HFFc6 (cell line): ENCODE measurements around the gene SF3B1. TPM values are rescaled to one million over a fixed set of nuclear protein-coding genes. Genes with fewer than 3 reads are reported as not detected.

Experiments used
- DNase-seq: peaks from one replicate; pipeline ENCODE4 v3.0.0-alpha.2; 2018
- H3K27ac Mint-ChIP-seq: 2 replicates; pipeline ENCODE4 v1.8.0; 2020; ENCODE audit warnings: mild to moderate bottlenecking, mixed read lengths
- H3K27me3 Mint-ChIP-seq: 2 replicates; pipeline ENCODE4 v1.8.0; 2021; ENCODE audit warnings: mild to moderate bottlenecking, moderate library complexity, mixed read lengths; ENCODE audit not compliant: insufficient read depth
- H3K36me3 Mint-ChIP-seq: 2 replicates; pipeline ENCODE4 v1.8.0; 2021; ENCODE audit warnings: low read depth, mixed read lengths
- H3K4me1 Mint-ChIP-seq: 2 replicates; pipeline ENCODE4 v1.8.0; 2020; ENCODE audit warnings: low read depth, mixed read lengths
- H3K4me3 Mint-ChIP-seq: 2 replicates; pipeline ENCODE4 v1.8.0; 2020; ENCODE audit warnings: mild to moderate bottlenecking, moderate library complexity, mixed read lengths
- H3K9me3 Mint-ChIP-seq: 2 replicates; pipeline ENCODE4 v1.8.0; 2020; ENCODE audit warnings: mild to moderate bottlenecking, mixed read lengths
- total RNA-seq, 6 experiments: library from RNA; stranded (reverse); fragmentation: NEBNext Ultra II Directional; extraction: Animal tissue kit (Norgen Biotek cat#: 25700); gene quantifications; 2 replicates in 1 of 6; 3 replicates in 5 of 6; pipeline ENCODE4 v1.2.3, GENCODE V29; 2021
- TF ChIP-seq, protein P1 (sequence below): fragments of 200-600 bp; sonication (generic); IDR thresholded peaks from 2 replicates; pipeline ENCODE4 v1.5.0; 2021; ENCODE audit warnings: antibody characterized with exemption, mild to moderate bottlenecking

The SF3B1 gene
- total RNA-seq, 6 experiments from 2014 or later = 158 to 189 (median 175) TPM

DNA sequence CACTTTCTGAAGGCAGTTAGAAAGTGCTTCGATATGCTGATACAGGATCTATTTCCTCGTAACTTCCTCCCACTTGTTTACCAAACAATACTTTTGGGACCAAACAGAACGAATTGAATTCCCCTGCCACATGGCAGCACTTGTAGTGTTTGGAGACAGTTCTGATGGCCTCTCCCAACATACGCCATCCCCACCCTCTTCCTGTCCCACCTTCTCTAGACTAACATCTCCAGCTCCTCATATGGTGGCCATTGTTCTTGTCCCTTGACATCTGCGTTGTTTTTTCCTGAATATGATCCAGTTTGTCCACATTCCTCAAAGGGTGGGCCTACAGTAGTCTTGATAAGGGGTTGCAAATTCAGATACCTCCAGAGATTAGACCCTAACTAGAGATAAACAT lies 70.8 kb downstream of the SF3B1 start:
- Mint-ChIP-seq H3K4me1 (peaks cover 20% of the 10 kb centered on the region), H3K9me3 (no peaks in the 10 kb centered on the region), H3K4me3 (no peak overlapping the region), H3K27me3 (peaks cover 4% of the 10 kb centered on the region; the same call in 1 of the 2 replicates), H3K27ac (no peak overlapping the region), H3K36me3 (no peaks in the 10 kb centered on the region)
- DNase-seq = no peak
- TF ChIP-seq, protein P1, sequence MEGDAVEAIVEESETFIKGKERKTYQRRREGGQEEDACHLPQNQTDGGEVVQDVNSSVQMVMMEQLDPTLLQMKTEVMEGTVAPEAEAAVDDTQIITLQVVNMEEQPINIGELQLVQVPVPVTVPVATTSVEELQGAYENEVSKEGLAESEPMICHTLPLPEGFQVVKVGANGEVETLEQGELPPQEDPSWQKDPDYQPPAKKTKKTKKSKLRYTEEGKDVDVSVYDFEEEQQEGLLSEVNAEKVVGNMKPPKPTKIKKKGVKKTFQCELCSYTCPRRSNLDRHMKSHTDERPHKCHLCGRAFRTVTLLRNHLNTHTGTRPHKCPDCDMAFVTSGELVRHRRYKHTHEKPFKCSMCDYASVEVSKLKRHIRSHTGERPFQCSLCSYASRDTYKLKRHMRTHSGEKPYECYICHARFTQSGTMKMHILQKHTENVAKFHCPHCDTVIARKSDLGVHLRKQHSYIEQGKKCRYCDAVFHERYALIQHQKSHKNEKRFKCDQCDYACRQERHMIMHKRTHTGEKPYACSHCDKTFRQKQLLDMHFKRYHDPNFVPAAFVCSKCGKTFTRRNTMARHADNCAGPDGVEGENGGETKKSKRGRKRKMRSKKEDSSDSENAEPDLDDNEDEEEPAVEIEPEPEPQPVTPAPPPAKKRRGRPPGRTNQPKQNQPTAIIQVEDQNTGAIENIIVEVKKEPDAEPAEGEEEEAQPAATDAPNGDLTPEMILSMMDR = no peak

GRCh38 chr2:197360744-197361156 lies 74.1 kb downstream of the SF3B1 start:
- Mint-ChIP-seq H3K36me3 (no peaks in the 10 kb centered on the region), H3K9me3 (no peaks in the 10 kb centered on the region), H3K27ac (no peak overlapping the region), H3K27me3 (no peaks in the 10 kb centered on the region), H3K4me1 (peaks cover 27% of the 10 kb centered on the region), H3K4me3 (no peak overlapping the region)
- TF ChIP-seq, protein P1 = no peak
- DNase-seq = peak; percentile 85

DNA sequence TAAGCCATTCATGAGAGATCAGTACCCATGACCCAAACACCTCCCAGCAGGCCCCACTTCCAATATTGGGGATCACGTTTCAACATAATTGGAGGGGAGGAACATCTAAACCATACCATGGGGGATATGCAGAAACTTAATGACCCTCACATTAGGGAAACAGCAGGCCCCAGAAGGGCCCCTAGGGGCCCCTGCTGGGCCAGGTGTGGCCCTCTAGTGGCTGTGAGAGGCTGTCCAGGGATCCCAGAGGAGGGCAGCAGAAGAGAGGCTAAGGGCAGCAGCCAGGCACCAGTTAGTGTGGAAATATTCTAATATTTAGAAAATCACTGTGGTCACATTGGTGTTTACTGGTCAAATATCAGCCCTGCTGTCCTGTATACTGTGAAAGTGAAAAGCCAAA lies 75.0 kb downstream of the SF3B1 start:
- DNase-seq = no peak
- Mint-ChIP-seq H3K9me3 (no peaks in the 10 kb centered on the region), H3K27me3 (no peaks in the 10 kb centered on the region), H3K4me3 (no peak overlapping the region), H3K4me1 (peaks cover 27% of the 10 kb centered on the region), H3K27ac (no peak overlapping the region), H3K36me3 (no peaks in the 10 kb centered on the region)
- TF ChIP-seq, protein P1 = peak; percentile 48

DNA sequence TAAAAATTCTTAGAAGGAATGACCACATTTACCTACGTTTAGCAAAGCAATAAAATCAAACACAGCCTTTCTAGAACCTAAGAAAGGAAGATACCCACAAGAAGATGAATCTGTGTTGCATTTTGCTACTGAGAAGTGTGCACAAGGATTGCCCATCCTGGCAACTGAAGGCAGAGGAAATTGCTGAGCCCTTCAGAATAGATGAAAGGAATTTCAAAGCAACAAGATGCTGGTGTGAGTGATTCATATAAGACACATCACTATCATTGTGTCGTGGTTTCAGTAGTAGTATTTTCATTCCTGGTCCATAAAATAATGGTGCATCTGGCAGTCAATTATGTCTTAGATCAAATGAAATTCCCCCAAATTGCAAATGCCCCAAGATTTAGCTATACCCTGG lies 75.9 kb downstream of the SF3B1 start:
- DNase-seq = peak; percentile 35
- no peaks in the 10 kb centered on the region for H3K9me3 Mint-ChIP-seq
- TF ChIP-seq, protein P1 = no peak

DNA sequence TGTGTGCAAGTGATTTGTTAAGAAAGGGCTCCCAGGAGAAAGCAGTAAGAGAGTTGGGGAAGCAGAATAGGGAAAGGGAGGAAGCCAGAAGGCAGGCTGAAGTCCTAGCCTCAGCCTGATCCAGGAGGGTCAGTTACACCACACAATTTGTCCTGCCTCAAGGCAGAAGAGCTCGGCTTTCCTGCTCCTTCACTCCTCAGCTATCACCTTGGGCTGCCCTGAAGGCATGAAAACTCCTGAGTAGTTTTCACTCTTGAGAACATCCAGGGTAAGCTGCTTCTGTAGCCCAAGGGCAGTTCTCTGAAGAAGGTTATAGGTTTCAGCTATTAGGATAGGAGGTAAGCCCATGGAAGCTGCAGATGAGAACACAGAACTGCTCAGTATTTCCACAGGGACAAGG lies 76.8 kb downstream of the SF3B1 start:
- Mint-ChIP-seq H3K4me1 (peaks cover 27% of the 10 kb centered on the region), H3K27me3 (0 out of 2 replicates have a peak, but pooled peaks cover 2% of the 10 kb centered on the region), H3K27ac (no peak overlapping the region), H3K9me3 (no peaks in the 10 kb centered on the region), H3K4me3 (no peak overlapping the region), H3K36me3 (no peaks in the 10 kb centered on the region)
- TF ChIP-seq, protein P1 = no peak
- DNase-seq = no peak

More for the DNA sequence above, 75.9 kb downstream of the SF3B1 start:
- Mint-ChIP-seq H3K4me3 (no peak overlapping the region), H3K4me1 (peaks cover 27% of the 10 kb centered on the region), H3K36me3 (no peaks in the 10 kb centered on the region), H3K27me3 (0 out of 2 replicates have a peak, but pooled peaks cover 2% of the 10 kb centered on the region), H3K27ac (no peak overlapping the region; the same call in 1 of the 2 replicates)

DNA sequence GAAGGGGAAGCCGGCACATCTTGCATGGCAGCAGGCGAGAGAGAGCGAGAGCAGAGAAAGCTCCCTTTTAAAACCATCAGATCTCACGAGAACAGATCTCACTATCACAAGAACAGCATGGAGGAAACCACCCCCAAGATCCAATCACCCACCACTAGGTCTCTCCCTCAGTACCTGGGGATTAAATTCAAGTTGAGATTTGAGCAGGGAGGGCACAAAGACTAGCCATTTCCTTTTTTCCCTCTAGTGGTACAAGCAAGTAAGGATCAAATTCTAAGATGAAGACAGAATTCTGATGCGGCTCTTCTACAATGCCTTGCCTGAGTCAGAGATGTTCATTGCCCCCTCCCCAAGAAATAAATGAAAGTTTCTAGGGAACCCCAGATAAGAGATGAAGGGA lies 78.7 kb downstream of the SF3B1 start:
- no peak overlapping the region for H3K4me3 Mint-ChIP-seq
- peaks cover 27% of the 10 kb centered on the region for H3K4me1 Mint-ChIP-seq
- no peaks in the 10 kb centered on the region for H3K9me3 Mint-ChIP-seq
- H3K36me3 Mint-ChIP-seq = peaks cover under 1% of the 10 kb centered on the region; the same call in 1 of the 2 replicates
- no peak for DNase-seq
- TF ChIP-seq, protein P1 = peak; percentile 73
- H3K27ac Mint-ChIP-seq = no peak overlapping the region
- 0 out of 2 replicates have a peak, but pooled peaks cover 2% of the 10 kb centered on the region for H3K27me3 Mint-ChIP-seq
